IPS-20b (cell line): ENCODE results near the gene MLF2.

Experiments
- H3K27ac ChIP-seq: one replicate; pipeline ENCODE4 v1.5.1; 2013; ENCODE audit warnings: low read length
- H3K27me3 ChIP-seq: 2 replicates; pipeline ENCODE4 v1.6.1; 2013; ENCODE audit warnings: mild to moderate bottlenecking, low read length, inconsistent platforms; ENCODE audit not compliant: insufficient read depth
- H3K36me3 ChIP-seq: 2 replicates; pipeline ENCODE4 v1.6.1; 2013; ENCODE audit warnings: low read depth, mild to moderate bottlenecking, inconsistent platforms, low read length, moderate library complexity; ENCODE audit not compliant: insufficient read depth
- H3K4me1 ChIP-seq: 2 replicates; pipeline ENCODE4 v1.6.1; 2013; ENCODE audit warnings: mild to moderate bottlenecking, control low read depth, inconsistent platforms, low read length, moderate library complexity; ENCODE audit not compliant: insufficient read depth
- H3K4me3 ChIP-seq: 2 replicates; pipeline ENCODE4 v1.5.1; 2013; ENCODE audit warnings: mild to moderate bottlenecking, low read length, inconsistent platforms
- H3K9ac ChIP-seq: 2 replicates; pipeline ENCODE4 v1.6.1; 2013; ENCODE audit warnings: low read depth, mild to moderate bottlenecking, inconsistent platforms, low read length, moderate library complexity
- H3K9me3 ChIP-seq: 2 replicates; pipeline ENCODE4 v1.6.1; 2013; ENCODE audit warnings: mild to moderate bottlenecking, low read depth, low read length, inconsistent platforms; ENCODE audit not compliant: insufficient read depth

MLF2 gene

GRCh38 chr12:6768990-6769389 is 16.0 kb upstream of the MLF2 start:
- Histone ChIP-seq H3K4me3 (peak overlapping the region; percentile 98), H3K27me3 (peaks cover 29% of the 10 kb centered on the region), H3K4me1 (peaks cover 28% of the 10 kb centered on the region; the same call in 1 of the 2 replicates), H3K36me3 (peaks cover 26% of the 10 kb centered on the region), H3K27ac (peak overlapping the region; percentile 81), H3K9me3 (no peaks in the 10 kb centered on the region), H3K9ac (peak overlapping the region; percentile 90; the same call in 1 of the 2 replicates)

- peaks cover 31% of the 10 kb centered on the region; the same call in 1 of the 2 replicates for H3K4me1 ChIP-seq
- peaks cover 24% of the 10 kb centered on the region for H3K27me3 ChIP-seq
- H3K36me3 ChIP-seq = peaks cover 26% of the 10 kb centered on the region
- peak overlapping the region; percentile 98 for H3K4me3 ChIP-seq
- H3K27ac ChIP-seq = peak overlapping the region; percentile 81
- H3K9ac ChIP-seq = peak overlapping the region; percentile 90; the same call in 1 of the 2 replicates
- no peaks in the 10 kb centered on the region for H3K9me3 ChIP-seq
Observed at GRCh38 chr12:6768437-6768914, 15.5 kb upstream of the MLF2 start.

GRCh38 chr12:6767353-6768319 is 14.7 kb upstream of the MLF2 start:
- no peaks in the 10 kb centered on the region for H3K9me3 ChIP-seq
- peak overlapping the region; percentile 81 for H3K27ac ChIP-seq
- H3K4me1 ChIP-seq = peaks cover 34% of the 10 kb centered on the region; the same call in 1 of the 2 replicates

GRCh38 chr12:6766651-6767349 is 13.9 kb upstream of the MLF2 start:
- Histone ChIP-seq H3K36me3 (peaks cover 26% of the 10 kb centered on the region), H3K9me3 (no peaks in the 10 kb centered on the region), H3K27me3 (peaks cover 7% of the 10 kb centered on the region), H3K4me3 (peak overlapping the region; percentile 98), H3K27ac (no peak overlapping the region), H3K4me1 (peaks cover 32% of the 10 kb centered on the region; the same call in 1 of the 2 replicates), H3K9ac (peak overlapping the region; percentile 90; the same call in 1 of the 2 replicates)

More at GRCh38 chr12:6767353-6768319, 14.7 kb upstream of the MLF2 start:
- Histone ChIP-seq H3K36me3 (peaks cover 26% of the 10 kb centered on the region), H3K9ac (peak overlapping the region; percentile 90), H3K4me3 (peak overlapping the region; percentile 98), H3K27me3 (peaks cover 16% of the 10 kb centered on the region)

- Histone ChIP-seq H3K9ac (peak within 1 kb of the TSS; percentile 90; the same call in 1 of the 2 replicates), H3K27ac (peak within 1 kb of the TSS; percentile 52), H3K36me3 (peaks cover 17% of the 10 kb centered on the region), H3K27me3 (no peaks in the 10 kb centered on the region), H3K4me1 (peaks cover 30% of the 10 kb centered on the region; the same call in 1 of the 2 replicates), H3K9me3 (no peaks in the 10 kb centered on the region), H3K4me3 (peak within 1 kb of the TSS; percentile 98)
Observed at GRCh38 chr12:6765634-6766581, 13.0 kb upstream of the MLF2 start, which contains the start of gene PTMS. Gene PTMS, plus strand, starts transcription at chr12:6766363. Its CDS starts 343 bp downstream, at chr12:6766706.

- peak overlapping the region; percentile 69; the same call in 1 of the 2 replicates for H3K9ac ChIP-seq
- no peaks in the 10 kb centered on the region for H3K9me3 ChIP-seq
- peak overlapping the region; percentile 52 for H3K27ac ChIP-seq
- H3K4me1 ChIP-seq = peaks cover 30% of the 10 kb centered on the region; the same call in 1 of the 2 replicates
- H3K36me3 ChIP-seq = peaks cover 10% of the 10 kb centered on the region
- H3K27me3 ChIP-seq = no peaks in the 10 kb centered on the region
- H3K4me3 ChIP-seq = peak overlapping the region; percentile 74
Observed at GRCh38 chr12:6765048-6765633, 12.2 kb upstream of the MLF2 start.

- Histone ChIP-seq H3K4me3 (peak overlapping the region; percentile 74; the same call in 1 of the 2 replicates), H3K27ac (peak overlapping the region; percentile 73), H3K4me1 (peaks cover 25% of the 10 kb centered on the region; the same call in 1 of the 2 replicates), H3K9ac (peak overlapping the region; percentile 74; the same call in 1 of the 2 replicates), H3K36me3 (peaks cover under 1% of the 10 kb centered on the region; the same call in 1 of the 2 replicates), H3K9me3 (no peaks in the 10 kb centered on the region), H3K27me3 (no peaks in the 10 kb centered on the region)
Observed at GRCh38 chr12:6764011-6764828, 11.3 kb upstream of the MLF2 start.

- Histone ChIP-seq H3K9me3 (no peaks in the 10 kb centered on the region), H3K27ac (peak overlapping the region; percentile 73), H3K4me1 (peaks cover 17% of the 10 kb centered on the region; the same call in 1 of the 2 replicates), H3K27me3 (no peaks in the 10 kb centered on the region), H3K36me3 (no peaks in the 10 kb centered on the region), H3K4me3 (peak overlapping the region; percentile 46; the same call in 1 of the 2 replicates), H3K9ac (peak overlapping the region; percentile 74; the same call in 1 of the 2 replicates)
Observed at GRCh38 chr12:6763380-6763779, 10.4 kb upstream of the MLF2 start.

- Histone ChIP-seq H3K9ac (no peak overlapping the region), H3K9me3 (no peaks in the 10 kb centered on the region), H3K27me3 (no peaks in the 10 kb centered on the region), H3K27ac (no peak overlapping the region), H3K4me3 (no peak overlapping the region), H3K4me1 (peaks cover 8% of the 10 kb centered on the region; the same call in 1 of the 2 replicates), H3K36me3 (no peaks in the 10 kb centered on the region)
Observed at GRCh38 chr12:6759741-6760140, 6.8 kb upstream of the MLF2 start.
